HG03432 (cell line): Measurements from ENCODE around the gene MGST1.
"Not testable (repeated sequence)": the region's sequence is repeated elsewhere in the genome, so short reads cannot be mapped to it uniquely, and the experiment has no call there.

ENCODE experiments used
- ATAC-seq: cut with Tn5 transposase; IDR thresholded peaks from one replicate; pipeline ENCODE4 v1.9.1; 2021; ENCODE audit warnings: mild to moderate bottlenecking, moderate library complexity; ENCODE audit not compliant: unreplicated experiment

MGST1 gene

DNA sequence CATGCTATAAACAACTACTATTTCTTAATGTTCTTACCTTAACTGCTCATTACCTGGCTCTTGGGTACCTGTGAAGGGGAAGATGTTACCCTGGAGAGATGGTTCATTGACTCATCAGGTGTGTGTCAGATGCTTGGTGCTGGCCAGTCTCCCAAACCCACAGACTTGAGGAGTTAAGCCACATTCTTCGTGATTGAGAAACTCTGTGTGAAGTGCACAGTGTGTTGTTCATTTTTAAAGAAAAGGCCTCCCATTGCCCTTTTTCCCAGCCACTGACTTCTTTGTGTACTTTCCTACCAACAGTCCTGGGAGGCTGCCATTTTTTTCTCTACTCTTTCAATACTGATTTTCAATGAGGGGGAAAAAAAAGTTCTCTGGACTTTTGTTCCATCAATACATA, 3.2 kb downstream of the MGST1 start:
- ATAC-seq: no peak

DNA sequence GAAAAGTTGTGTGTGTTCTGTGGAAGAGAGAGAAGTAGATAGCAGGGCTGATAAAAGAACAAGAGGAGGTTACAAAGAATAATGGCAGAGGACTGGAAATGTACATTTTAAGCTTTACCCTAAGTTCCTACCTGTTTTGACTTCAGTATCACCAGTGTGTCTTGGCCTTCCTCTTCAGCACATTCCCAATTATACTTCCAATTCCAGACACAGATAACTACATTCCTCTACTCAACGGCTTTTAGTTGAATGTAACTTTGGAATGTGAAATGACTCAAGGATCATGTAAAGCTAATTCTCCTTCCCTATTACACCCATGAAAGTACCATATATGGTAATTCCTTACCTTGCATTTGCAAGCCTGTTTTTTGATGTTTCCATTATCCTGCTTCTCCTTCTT, 5.0 kb downstream of the MGST1 start:
- ATAC-seq: no peak

DNA sequence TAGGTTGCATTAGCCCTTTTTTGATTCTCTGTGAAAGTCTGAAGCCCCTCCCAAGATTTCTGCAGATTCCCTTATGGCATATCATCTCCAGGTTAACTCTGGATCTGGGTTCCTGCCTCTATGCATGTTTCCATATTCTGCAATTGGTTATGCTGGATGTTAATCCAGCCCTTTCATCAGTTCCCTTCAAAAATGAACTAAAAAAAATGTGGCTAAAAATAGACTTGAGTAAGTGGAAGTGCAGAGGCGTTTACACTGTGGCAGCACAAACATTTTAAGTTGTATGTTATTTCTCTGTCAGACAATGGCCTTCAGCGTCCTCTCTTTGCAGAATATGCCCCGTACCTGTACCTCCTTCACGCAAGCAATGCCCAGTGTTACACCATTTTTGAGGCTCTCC, 11.4 kb downstream of the MGST1 start:
- no peak for ATAC-seq

DNA sequence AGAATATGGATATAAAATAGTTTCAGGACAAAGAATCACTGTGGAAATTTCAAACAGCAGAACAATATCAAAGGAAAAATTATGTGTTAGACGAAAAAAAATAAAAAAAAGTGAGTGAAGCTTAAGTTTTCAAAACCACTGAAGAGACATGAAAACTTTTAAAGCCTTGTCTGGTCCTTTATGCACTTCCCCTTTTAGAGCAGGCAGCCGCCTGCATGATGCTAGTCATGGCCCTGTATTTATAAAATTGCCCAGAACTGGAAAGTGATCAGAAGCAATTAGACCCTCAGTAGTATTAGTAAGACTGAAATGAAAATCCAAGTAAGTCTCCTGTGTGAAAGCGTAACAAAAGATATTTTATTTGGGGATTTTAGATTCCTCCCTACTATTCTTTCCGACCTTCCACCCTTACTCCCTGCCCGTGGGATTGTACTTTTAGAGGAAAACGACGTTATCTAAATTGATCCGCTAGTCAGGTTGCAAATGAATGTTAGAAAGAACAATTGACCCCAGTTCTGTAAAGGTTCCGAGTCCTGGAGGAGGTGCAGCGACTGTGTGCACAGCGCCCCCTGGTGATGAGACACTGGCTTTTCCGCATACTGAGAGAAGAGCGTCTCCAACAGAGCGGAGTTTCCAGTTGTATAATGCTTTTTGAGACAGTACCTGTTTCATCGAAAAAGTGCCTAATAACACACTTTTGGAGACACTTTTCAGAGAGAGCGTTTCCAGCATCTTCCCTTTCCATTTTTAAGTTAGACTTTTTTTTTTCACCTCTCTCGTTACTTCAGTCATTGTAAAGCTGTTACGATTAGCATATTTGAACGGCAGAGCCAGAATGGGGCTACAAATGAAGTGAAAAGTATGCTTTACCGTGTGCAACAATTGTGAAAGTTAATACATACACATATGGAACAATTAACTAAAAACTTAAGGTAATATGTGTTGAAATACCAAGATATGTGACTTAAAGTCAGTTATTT, 12.4 kb downstream of the MGST1 start:
- ATAC-seq: peak; percentile 55

GRCh38 chr12:16361142-16361783, 13.8 kb downstream of the MGST1 start:
- no peak for ATAC-seq

DNA sequence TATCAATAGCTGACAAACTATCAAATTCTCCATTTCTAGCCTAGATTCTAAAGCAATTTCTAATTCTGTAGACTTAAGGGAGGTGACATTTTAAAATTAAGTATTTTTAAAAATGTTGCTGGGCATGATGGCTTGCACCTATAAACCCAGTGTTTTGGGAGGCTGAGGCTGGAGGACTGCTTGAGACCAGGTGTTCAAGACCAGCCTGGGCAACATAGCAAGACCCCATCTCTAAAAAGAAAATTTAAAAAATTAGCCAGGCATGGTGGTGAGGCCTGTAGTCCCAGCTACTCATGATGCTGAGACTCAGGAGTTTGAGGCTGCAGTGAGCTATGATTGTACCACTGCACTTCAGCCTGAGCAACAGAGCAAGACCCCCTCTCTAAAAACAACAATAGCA, 15.1 kb downstream of the MGST1 start:
- ATAC-seq: no peak

GRCh38 chr12:16369156-16369555, 21.7 kb downstream of the MGST1 start:
- no peak for ATAC-seq

DNA sequence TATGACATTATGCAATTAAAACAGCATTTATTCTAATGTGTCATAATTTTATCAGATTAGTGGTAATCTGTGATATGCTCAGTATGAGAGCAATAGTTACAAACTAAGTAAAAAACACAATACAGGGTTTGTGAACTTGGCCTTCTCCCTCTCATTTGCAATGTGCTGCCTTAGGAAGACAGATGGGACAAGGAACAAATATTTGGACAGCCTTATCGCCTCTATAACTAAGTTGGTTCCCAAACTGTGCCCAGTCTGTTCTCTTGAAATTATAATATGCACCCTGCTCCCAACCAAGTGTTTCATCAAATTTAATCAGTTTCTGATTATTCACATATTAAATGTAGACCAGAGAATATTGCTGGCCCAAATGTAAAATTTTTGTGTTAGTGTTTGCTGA, 22.7 kb downstream of the MGST1 start:
- ATAC-seq: no peak

DNA sequence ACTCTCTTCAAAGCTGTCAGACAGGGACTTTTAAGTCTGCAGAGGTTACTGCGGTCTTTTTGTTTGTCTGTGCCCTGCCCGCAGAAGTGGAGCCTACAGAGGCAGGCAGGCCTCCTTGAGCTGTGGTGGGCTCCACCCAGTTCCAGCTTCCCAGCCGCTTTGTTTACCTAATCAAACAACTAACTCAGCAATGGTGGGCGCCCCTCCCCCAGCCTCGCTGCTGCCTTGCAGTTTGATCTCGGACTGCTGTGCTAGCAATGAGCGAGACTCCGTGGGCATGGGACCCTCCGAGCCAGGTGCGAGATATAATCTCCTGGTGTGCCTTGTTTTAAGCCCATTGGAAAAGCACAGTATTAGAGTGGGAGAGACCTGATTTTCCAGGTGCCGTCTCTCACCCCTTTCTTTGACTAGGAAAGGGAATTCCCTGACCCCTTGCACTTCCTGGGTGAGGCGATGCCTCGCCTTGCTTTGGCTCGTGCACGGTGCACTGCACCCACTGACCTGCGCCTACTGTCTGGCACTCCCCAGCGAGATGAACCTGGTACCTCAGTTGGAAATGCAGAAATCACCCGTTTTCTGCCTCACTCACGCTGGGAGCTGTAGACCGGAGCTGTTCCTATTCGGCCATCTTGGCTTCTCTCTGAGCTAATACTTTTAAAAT, 35.3 kb downstream of the MGST1 start:
- ATAC-seq: not testable (repeated sequence)

GRCh38 chr12:16384732-16385131, 37.3 kb downstream of the MGST1 start:
- ATAC-seq: no peak

- ATAC-seq: no peak
Observed at GRCh38 chr12:16385782-16386646, 38.6 kb downstream of the MGST1 start.

DNA sequence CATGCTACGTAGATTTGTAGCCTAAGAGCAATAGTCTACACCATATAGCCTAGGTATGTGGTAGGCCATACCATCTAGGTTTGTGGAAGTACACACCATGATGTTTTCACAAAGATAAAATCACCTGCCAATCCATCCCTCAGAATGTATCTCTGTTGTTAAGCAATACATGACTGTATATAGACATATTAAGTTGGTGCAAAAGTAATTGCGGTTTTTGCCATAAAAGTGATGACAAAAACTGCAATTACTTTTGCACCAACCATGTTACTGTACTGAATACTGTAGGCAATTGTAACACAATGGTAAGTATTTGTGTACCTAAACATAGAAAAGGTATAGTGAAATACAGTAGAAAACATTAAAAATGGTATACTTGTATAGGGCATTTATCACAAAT, 40.5 kb downstream of the MGST1 start:
- no peak for ATAC-seq

DNA sequence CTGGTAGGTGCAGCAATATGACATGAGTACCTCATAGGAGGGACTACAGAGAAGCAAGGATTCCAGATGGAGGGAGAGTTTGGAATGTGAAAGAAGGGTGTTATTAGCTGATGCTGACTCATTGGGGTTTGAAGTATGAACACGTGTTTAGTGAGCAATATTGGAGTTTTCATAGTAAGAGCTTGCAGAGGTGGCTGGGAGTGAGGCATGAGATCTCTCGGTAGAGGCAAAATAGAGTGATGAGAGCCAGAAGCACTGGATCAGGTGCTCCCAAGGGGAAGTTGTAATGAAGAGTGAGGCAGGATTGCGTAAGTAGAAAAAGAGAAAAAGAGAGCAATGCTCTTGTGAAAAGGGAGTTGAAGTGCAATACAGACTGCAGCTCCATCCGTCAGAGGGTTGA, 42.1 kb downstream of the MGST1 start:
- no peak for ATAC-seq

DNA sequence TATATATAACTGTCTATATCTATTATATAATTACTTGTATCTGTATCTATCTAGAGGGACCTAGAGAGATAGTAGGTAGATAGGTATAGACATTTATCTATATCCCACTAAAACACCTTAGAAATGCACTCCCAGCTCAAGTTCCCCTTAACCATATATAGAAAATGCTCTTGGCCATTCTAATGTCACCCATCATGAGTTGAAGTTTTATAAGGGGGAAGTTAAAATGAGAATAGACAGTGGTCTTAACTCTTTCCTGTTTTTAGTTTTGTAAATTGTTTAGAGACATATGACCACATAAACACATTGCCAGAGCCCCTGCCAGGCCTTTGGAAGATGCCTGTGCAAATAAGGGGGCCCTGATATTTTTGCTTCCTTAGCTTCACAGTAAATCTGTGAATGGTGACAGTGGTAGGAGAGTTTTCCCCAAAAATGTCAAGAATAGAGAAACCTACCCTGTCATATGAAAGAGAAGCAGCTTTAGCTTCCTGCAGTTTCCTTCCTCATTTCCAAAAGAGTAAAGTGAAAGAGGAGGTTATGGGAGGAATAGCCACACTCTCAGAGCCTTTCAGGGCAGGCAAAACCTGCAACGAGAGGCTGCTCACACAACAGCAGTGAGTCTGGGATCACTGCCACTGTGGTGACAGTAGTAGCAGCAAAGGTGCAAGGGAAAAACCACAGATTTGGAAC, 45.5 kb downstream of the MGST1 start:
- ATAC-seq: no peak

GRCh38 chr12:16399101-16399500, 51.7 kb downstream of the MGST1 start:
- no peak for ATAC-seq

DNA sequence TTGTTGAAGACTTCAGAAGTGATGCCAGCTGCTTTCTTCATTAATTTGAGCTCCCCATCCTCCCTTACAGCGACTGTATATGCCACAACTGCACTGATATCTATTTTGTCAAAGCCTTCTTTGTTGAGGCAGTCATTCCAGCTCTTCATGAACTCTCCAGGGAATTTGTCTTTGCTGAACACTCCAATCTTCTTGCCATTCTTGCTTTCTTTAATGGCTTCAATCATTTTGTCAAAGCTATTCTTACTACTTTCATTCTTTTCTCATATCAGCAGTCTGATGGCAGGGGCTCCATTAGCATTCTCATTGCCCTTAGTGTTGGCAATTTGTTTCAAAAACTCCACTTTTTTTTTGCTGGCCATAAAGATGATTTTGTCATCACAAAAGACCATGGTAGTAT, 54.4 kb downstream of the MGST1 start:
- not testable (repeated sequence) for ATAC-seq

GRCh38 chr12:16407346-16407745, 59.9 kb downstream of the MGST1 start:
- no peak for ATAC-seq
